Parathyroid adenoma (tissue), 2 donors: ENCODE results near the gene KRTAP4-9.
"Not testable (repeated sequence)": the region's sequence is repeated elsewhere in the genome, so short reads cannot be mapped to it uniquely, and the experiment has no call there.

ENCODE experiments used
- H2AFZ ChIP-seq: fragments of 300-600 bp; sonication (generic); one replicate; pipeline ENCODE4 v1.7.0; 2017; ENCODE audit warnings: antibody characterized with exemption, mild to moderate bottlenecking
- H3K27ac ChIP-seq: fragments of 300-600 bp; sonication (generic); one replicate; pipeline ENCODE4 v1.7.0; 2017
- H3K27me3 ChIP-seq: fragments of 300-600 bp; sonication (generic); one replicate; pipeline ENCODE4 v1.7.0; 2017; ENCODE audit warnings: low read length; ENCODE audit not compliant: control insufficient read depth, insufficient read depth
- H3K36me3 ChIP-seq: fragments of 300-600 bp; sonication (generic); one replicate; pipeline ENCODE4 v1.7.0; 2017; ENCODE audit warnings: low read length; ENCODE audit not compliant: control insufficient read depth, insufficient read depth
- H3K4me1 ChIP-seq: fragments of 300-600 bp; sonication (generic); one replicate; pipeline ENCODE4 v1.7.0; 2017; ENCODE audit warnings: control low read depth
- H3K4me2 ChIP-seq: fragments of 300-600 bp; sonication (generic); one replicate; pipeline ENCODE4 v1.7.0; 2017; ENCODE audit warnings: low read length
- H3K4me3 ChIP-seq: fragments of 300-600 bp; sonication (generic); one replicate; pipeline ENCODE4 v1.7.0; 2017; ENCODE audit warnings: low read depth, low read length
- H3K79me2 ChIP-seq: fragments of 300-600 bp; sonication (generic); one replicate; pipeline ENCODE4 v1.7.0; 2017; ENCODE audit warnings: control low read depth
- H3K9ac ChIP-seq: fragments of 300-600 bp; sonication (generic); one replicate; pipeline ENCODE4 v1.7.0; 2017; ENCODE audit warnings: mild to moderate bottlenecking
- H3K9me3 ChIP-seq: fragments of 300-600 bp; sonication (generic); one replicate; pipeline ENCODE4 v1.7.0; 2017; ENCODE audit warnings: low read length; ENCODE audit not compliant: control insufficient read depth
- CTCF ChIP-seq: fragments of 300-600 bp; sonication (generic); IDR thresholded peaks from one replicate; pipeline ENCODE4 v1.7.0; 2017; ENCODE audit warnings: antibody characterized with exemption, mild to moderate bottlenecking
- donor health status: primary hyperparathyroidism.

The KRTAP4-9 gene

GRCh38 chr17:41105347-41105746 lies at the start of gene KRTAP4-9:
TSS of gene KRTAP4-9 (plus strand) at chr17:41105389. CDS start at chr17:41105389, 0 bp downstream.
- H3K9ac ChIP-seq, H3K9me3 ChIP-seq, H3K4me2 ChIP-seq, H3K4me1 ChIP-seq, H2AFZ ChIP-seq, H3K4me3 ChIP-seq, H3K27ac ChIP-seq, H3K27me3 ChIP-seq, H3K79me2 ChIP-seq, H3K36me3 ChIP-seq: not testable (repeated sequence)

GRCh38 chr17:41057547-41057946 lies 47.6 kb upstream of the KRTAP4-9 start:
- H3K4me2 ChIP-seq, result no peak overlapping the region
- no peak for TF ChIP-seq CTCF
- H3K9ac ChIP-seq, result no peak overlapping the region
- H3K79me2 ChIP-seq, result no peaks in the 10 kb centered on the region
- no peak overlapping the region for H3K27ac ChIP-seq
- no peaks in the 10 kb centered on the region for H3K36me3 ChIP-seq
- H3K9me3 ChIP-seq, result no peaks in the 10 kb centered on the region
- no peak overlapping the region for H2AFZ ChIP-seq
- no peaks in the 10 kb centered on the region for H3K4me1 ChIP-seq
- no peaks in the 10 kb centered on the region for H3K27me3 ChIP-seq
- H3K4me3 ChIP-seq, result no peak overlapping the region

GRCh38 chr17:41058741-41059140 lies 46.4 kb upstream of the KRTAP4-9 start:
- Histone ChIP-seq H2AFZ (no peak overlapping the region), H3K9me3 (no peaks in the 10 kb centered on the region), H3K36me3 (no peaks in the 10 kb centered on the region), H3K4me3 (no peak overlapping the region), H3K4me2 (no peak overlapping the region), H3K4me1 (no peaks in the 10 kb centered on the region), H3K79me2 (no peaks in the 10 kb centered on the region), H3K9ac (no peak overlapping the region), H3K27me3 (no peaks in the 10 kb centered on the region), H3K27ac (no peak overlapping the region)
- no peak for TF ChIP-seq CTCF

GRCh38 chr17:41059276-41060051 lies 45.7 kb upstream of the KRTAP4-9 start:
- H3K36me3 ChIP-seq, H3K4me1 ChIP-seq, H3K79me2 ChIP-seq, H3K4me2 ChIP-seq, H3K9me3 ChIP-seq, H3K9ac ChIP-seq, H3K27me3 ChIP-seq, H3K4me3 ChIP-seq, H2AFZ ChIP-seq, H3K27ac ChIP-seq: not testable (repeated sequence)

GRCh38 chr17:41060052-41060604 lies 45.1 kb upstream of the KRTAP4-9 start, which contains the start of gene KRTAP2-3:
TSS of gene KRTAP2-3 (minus strand) at chr17:41060114. CDS start at chr17:41060050, 64 bp downstream.
- Histone ChIP-seq H3K27me3 (no peaks in the 10 kb centered on the region), H3K4me3 (no peak within 1 kb of the TSS), H3K9me3 (no peaks in the 10 kb centered on the region), H3K4me1 (no peaks in the 10 kb centered on the region), H3K9ac (no peak within 1 kb of the TSS), H3K27ac (no peak within 1 kb of the TSS), H3K4me2 (no peak within 1 kb of the TSS), H3K79me2 (no peaks in the 10 kb centered on the region), H2AFZ (no peak within 1 kb of the TSS), H3K36me3 (no peaks in the 10 kb centered on the region)
- TF ChIP-seq CTCF, result no peak
